GM19043 (cell line): ENCODE data around the gene CFAP157.
A peak's percentile ranks its signal among the peaks of the same experiment; 100 is the strongest.

Experiments used
- ATAC-seq: cut with Tn5 transposase; IDR thresholded peaks from one replicate; pipeline ENCODE4 v1.9.1; 2021; ENCODE audit warnings: low read depth; ENCODE audit not compliant: unreplicated experiment

CFAP157 gene

DNA sequence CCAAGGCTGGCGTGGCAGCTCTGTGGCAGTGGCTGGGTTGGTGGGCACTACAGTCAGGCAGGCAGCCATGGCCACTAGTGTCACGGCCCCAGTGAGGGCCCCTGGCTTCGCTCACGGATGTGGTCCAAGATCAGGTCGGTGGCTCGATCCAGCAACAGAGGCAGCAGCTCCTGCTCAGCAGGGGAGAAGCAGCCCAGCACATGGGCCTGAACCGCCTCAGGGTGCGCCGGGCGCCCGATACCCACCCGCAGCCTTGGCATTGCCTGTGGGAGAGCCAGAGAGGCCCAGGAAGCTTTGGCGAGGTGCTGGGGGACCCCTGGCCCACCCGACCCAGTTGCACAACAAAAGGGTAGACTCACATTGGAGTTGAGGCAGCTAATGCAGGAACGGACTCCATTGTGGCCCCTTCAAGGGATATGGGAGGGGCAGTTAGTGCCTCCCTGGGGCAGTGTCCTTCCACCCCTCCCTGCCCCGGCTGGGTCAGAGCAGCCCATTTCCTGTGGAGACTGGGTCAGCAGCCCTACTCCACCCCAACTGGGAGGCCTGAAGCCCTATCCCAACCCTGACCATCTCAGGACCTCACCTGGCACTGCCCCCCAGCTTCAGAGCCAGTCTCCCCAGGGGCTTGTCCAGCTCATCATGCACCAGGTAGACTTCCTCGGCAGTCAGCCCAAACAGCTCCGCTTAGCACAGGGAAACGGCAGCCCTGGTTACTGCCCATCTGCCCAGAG lies 7.4 kb downstream of the CFAP157 start:
- ATAC-seq = no peak

DNA sequence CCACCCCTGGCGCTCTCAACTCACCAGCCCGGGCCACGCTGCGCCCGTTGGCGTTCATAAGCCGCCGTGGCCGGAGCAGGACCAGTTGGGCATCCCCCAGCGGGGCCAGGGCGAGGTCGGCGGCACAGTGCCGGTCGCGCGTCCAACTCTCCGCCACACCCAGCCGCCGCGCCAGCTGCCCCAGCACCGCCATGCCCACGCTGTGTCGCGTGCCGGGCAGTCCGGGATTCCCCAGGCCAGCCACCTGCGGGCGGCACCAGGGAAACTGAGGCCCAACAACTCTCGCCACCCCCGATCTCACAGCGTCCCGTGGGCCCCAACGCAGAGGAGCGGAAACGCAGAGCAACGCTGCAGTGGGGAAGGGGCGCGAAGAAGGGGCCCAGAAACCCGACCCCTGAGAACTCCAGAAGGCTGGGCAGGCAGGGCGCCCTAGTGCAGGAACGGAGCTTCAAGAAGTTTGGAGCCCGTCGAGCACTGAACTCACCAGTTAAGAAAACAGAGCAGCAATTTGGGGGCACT lies 8.2 kb downstream of the CFAP157 start:
- no peak for ATAC-seq

DNA sequence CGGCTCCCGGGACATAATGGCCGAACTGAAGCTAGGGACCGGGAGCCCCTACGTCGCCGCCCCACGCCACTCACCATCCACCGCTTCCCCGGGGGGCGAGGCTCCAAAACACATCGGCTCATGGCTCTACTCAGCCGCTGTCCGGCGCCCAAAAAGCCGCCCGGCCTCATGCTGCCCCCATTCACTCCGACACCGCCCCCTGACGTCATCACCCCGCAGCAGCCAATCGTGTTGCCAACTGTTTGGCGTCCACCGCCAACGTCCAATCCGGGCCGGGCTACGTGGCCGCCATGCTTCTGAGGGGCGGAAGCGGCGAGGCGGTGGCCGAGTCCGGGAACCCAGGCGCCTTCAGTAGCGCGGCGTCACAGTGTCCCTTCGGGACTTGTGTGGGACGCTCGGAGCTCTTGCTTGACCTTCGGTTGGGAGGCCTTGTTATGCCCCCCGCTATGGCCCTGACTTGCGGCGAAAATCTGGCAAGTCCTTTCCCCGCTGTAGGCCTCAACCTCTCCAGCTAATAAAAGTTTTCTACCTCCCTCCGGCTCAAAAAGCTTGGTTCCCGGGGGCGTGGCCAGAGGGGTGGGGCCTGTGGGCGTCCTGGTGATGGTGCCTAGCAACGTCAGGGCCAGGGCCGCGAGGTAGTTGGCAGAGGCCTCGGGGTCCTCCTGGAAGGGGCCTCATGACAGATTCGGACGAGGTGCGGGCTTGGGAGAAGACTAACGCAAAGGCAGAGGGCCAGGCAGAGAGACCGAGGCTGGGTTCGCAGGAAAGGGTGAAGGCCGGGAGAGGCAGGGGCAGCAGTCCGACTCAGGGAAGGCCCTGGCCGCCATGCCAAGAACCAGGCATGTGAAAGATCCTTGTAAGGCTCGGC lies 8.9 kb downstream of the CFAP157 start, which contains the start of the genes PTRH1 and TTC16:
Gene PTRH1, minus strand, starts transcription at position 194 of the 868 bp plus-strand sequence. Its CDS starts 24 bp downstream, at position 170.
Gene TTC16, plus strand, starts transcription at position 610 of the 868 bp plus-strand sequence. Its CDS starts 67 bp downstream, at position 677.
- peak; percentile 95 for ATAC-seq

DNA sequence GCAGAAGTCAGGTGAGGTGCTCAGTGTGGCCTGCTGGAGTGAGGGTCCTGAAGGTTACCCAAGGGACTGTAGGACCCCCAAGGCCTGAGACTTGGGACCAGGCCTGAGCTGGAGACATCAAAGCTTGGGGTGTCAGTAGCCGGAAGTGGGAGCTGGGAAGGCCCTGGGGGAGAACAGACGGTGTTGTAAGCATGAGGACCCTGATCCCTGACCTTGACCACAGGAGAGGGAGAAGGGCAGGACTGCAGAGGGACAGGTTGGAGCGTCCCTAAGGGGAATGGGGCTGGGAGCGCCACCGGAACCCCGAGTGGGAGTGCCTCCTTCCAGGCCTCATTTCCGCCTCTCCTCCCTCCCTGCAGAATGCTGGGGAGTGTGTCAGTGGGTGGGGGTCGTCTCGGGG lies 9.6 kb downstream of the CFAP157 start:
- ATAC-seq = no peak

DNA sequence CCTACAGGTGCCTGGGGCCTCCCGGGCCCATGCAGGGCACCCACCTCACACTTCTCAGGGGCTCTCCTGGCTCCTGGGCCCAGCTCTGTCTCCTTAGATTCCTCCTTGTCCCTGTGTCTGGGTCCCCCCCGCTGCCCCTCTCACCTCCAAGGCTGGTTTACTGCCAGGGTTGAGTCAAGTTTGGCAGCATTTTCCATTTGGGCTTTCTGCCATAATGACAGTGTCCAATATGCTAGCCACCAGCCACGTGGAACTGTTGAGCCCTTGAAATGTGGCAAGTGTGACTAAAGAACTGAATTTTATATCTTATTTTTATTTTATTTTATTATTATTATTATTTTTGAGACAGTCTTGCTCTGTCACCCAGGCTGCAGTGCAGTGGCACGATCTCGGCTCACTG lies 11.0 kb downstream of the CFAP157 start:
- ATAC-seq = no peak

DNA sequence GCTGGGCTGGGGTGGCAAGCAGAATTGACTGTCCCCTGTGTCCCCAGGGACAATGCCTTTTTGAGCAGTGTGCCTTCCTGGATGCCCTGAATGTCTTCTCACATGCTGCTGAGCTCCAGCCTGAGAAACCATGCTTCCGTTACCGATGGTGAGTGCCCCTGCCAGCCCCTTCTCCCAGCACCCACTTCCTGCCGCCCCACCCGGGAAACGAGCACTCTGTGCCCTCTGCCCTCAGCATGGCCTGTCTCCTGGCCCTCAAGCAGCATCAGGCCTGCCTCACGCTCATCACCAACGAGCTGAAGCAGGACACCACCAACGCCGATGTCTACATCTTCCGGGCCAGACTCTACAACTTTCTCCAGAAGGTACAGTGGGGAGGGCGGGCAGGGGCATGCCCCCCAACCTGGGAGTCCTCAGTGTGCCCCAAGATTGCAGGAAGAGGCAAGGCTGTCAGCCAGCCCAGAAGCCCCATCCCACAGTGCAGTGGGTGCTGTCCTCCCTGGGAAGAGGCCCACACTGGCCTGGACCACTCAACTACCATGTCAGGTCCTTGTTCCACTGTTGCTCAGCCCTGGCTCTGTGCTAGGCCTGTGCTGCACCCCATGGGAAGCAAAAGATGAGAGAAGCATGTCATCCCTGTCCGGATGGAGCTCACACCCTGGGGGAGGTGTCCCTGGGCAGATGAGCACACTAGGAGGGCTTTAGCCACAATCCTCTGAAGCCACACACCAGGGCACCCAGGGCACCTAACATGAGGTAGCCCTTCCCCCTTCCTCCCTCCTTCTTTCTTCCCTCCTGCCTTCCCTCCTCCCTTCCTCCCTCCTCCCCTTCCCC lies 13.5 kb downstream of the CFAP157 start:
- no peak for ATAC-seq

DNA sequence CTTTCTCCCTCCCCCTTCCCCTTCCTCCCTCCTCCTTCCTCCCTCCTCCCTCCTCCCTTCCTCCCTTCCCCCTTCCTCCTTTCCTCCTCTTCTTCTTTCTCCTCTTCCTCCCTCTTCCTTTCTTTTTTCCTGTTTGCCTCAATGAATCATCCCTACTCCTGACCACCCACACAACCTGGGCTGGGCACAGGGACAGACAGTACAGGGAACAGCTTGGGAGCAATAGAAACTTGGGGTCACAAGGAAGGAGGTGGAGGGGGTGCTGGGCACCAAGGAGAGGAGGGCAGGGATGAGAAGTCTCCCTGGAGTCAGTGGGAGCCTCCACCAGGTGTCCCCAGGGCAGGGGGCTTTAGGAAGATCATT lies 14.1 kb downstream of the CFAP157 start:
- ATAC-seq = no peak

DNA sequence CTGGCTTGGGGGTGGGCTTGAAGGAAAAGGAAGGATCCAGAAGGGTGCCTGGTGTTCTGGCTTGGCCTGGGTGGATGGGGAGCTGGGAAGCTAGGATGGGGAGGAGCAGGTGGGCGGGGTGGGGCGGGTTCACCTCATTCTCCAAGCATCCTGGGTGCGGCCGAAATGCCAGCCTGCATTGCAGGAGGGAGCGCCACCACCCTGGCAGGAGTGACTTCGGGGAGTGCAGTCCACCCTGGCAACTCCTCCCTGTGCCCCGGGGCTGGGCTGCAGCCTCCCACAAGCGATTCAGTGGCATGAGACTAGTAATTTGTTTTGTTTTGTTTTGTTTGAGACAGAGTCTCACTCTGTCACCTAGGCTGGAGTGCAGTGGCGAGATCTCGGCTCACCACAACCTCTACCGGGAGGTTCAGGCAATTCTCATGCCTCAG lies 14.6 kb downstream of the CFAP157 start:
- no peak for ATAC-seq

DNA sequence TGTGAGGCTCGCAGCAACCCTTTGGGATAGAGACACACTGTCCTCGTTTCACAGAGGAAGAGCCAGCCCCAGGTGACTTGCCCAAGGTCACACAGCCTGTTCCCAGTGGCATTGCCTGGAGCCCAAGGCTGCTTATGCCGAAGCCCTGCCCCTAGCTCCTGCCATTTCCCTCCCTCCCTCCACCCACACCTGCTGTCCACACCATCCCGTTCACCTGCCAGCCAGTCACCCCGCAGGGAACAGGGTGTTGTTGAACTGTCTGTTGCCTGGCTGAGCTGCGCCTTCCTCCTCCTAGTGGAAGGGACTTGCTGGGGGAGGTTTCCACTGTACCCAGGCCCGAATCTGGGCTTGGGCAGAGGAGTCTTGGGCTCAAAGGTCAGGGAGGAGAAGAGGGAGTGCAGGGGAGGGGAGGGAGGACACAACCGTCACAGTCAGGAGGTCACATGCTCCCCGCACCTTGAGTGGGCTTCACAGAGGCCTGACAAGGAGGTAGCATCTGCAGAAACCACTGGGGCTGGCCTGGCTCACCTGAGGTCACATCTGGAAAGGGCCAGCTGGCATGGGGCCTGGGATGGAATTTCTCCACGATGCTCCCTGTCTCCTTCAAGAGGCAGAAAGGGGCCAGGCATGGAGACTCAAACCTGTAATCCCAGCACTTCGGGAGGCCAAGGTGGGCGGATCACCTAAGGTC lies 15.4 kb downstream of the CFAP157 start:
- no peak for ATAC-seq

DNA sequence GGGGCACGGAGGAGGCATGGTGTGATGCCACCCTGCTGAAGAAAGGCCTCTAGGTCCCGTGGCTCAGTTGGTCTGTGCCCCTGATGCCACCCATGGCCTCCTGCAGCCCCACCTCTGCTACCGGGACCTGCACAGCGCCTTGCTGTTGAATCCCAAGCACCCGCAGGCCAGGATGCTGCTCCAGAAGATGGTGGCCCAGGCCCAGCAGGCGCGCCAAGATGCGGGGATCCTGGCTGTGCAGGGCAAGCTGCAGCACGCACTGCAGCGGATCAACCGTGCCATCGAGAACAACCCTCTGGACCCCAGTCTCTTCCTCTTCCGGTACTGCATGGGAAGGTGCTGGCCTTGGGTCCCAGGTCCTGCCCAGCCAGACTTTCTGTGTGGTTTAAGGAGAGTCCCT lies 16.2 kb downstream of the CFAP157 start:
- ATAC-seq = no peak

DNA sequence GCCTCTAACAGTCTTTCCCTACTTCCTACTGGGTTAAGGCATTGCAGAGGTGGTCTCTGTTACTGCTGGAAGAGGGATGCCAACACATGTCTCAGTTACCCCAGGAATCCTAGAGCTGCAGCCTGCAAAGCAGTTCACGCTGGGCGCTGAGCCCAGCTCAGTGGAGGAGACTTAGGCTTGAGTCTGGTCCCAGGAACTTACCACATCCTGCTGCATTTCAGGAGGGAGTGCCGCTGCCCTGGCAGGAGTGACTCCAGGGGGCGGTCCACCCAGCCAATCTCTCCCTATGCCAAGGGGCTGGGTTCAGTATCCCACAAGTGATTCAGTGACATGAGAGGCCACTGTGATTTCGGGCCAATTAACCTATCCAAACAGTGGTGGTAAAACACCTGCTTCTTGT lies 16.7 kb downstream of the CFAP157 start:
- ATAC-seq = no peak

DNA sequence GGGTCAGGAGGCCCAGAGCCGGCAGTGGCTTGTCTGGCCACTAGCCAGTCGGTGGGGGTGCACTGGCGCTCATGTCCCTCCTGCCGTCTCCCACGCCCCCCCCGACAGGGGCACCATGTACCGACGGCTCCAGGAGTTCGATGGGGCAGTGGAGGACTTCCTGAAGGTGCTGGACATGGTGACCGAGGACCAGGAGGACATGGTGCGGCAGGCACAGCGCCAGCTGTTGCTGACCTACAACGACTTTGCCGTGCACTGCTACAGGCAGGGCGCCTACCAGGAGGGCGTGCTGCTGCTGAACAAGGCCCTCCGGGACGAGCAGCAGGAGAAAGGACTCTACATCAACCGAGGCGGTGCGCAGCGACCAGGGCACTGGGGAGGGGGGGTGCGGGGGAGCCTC lies 17.2 kb downstream of the CFAP157 start:
- no peak for ATAC-seq

DNA sequence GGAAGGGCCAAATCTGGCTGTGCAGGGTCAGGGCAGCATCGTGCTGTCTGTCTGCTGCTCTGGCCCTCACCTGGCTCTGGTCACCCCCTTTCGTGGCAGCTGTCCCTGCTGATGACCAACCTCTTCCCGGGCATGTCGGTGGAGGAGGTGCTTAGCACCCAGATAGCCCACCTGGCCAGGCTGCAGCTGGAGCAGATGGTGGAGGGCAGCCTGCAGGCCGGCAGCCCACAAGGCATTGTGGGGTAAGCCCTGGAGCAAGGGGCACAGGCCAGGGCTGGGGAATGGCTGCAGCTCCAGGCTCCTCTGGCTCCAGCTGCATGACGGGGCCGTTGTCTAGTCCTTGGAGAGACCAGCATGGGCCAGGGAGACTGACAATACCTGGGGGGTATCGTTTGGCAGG lies 20.1 kb downstream of the CFAP157 start:
- no peak for ATAC-seq

DNA sequence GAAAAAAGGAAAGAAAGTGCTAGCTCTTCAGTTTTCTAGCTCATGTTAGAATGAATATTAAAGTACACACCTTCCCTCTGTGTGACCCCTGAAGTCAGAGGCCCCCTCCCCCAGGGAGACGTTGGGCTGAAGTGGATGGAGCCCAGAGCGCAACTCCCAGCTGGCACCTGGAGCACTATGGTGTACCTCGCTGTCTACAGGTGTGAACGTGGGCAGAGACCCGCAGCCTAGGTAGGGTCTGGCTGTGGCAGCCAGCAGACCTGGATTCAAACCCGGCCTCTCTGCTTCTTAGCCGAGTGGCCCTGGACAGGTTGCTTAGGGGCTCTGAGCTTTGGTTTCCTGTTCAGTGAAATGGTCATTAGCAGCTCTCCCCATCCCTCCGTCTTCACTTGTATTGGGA lies 22.0 kb downstream of the CFAP157 start:
- no peak for ATAC-seq

DNA sequence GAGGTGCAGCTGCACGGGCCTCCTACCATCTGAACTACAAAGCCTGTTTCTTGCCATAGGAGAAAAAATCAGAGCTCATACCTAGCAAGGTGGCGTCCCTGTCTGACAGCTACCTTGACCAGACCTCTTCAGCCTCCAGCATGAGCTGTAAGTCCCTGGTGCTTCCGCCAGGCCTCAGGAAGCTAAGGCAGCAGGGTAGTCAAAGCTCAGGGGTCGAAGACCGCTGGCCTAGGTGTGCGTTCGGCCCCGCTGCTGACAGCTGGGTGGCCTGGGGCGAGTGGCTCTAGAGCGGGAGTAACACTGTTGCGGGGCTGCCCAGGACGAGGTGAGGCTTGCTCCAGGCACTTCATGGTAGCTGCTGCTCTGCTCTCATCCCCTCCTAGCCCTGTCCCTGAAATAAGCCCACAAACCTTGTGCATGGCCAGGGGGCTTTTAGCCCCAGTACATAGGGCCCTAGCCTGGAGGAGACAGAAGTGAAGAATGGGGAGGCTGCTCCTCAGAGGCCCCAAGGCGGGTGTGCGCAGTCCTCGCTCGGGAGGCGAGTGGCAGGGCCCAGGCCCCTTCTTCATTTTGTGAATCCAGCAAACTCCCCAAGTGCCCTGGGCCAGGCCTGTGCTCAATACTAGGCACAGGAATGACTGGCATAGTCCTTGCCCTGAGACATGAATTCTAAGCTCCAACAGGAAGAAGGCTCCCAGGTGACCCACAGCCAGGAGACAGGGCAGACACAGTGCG lies 22.9 kb downstream of the CFAP157 start:
- no peak for ATAC-seq

DNA sequence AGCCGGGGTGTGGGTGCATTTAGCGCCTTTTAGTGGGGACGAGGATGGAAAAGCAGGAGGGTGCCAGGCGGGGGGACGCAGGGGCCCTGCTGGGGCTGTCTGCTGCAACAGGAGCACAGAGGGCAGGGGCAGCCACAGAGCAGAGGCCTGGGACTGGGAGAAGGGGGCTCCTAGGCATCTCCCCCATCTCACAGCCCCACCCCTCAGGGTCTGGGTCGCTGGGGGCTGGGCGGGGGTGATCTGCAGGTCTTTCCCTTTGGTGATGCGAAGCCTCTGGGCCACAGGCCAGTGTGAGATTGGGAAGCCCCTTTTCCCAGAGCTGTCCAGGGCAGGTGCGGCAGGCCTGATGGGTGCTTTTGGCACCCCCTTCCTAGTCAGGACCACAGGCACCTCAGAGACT lies 23.5 kb downstream of the CFAP157 start:
- no peak for ATAC-seq

DNA sequence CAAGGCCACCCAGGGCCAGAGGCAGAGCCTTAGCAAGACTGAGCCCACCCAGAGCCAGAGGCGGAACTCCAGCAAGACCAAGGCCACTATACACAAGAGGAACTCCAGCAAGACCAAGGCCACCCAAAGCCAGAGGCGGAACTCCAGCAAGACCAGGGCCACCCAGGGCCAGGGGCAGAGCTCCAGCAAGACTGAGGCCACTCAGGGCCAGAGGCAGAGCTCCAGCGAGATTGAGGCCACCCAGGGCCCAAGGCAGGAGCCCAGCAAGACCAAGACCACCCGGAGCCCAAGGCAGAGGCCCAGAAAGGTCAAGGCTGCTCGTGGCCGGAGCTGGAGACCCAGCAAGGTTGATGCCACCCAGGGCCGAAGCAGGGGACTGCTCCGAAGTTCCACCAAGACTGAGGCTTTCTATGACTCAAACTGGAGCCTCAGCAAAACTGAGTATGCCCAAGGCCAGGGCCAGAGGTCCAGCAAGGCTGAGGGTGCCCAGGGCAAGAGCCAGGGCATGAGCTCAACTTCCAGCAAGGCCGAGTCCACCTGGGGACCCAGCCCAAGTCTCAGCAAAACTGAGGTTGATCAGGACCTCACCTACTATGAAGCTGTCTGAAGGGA lies 24.1 kb downstream of the CFAP157 start:
- ATAC-seq = no peak

DNA sequence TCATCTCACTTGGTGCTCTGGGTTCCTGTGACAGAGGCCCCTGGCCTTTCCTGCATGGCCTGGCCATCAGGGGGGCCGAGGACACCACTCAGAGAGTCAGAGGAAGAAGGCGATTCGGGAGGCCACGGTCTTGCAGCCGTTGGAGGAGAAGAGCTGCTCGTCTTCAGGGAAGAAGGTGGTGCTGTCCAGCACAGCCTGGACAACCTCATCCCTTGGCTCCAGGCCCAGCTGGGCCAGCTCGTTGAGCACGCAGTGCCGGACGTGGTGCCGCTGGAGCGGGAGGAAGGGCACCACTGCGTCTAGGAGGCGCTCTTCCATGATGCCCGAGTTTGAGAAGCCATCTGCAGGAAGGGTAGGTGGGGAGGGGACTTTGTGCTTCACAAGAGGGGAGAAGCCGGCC lies 25.1 kb downstream of the CFAP157 start:
- ATAC-seq = no peak

DNA sequence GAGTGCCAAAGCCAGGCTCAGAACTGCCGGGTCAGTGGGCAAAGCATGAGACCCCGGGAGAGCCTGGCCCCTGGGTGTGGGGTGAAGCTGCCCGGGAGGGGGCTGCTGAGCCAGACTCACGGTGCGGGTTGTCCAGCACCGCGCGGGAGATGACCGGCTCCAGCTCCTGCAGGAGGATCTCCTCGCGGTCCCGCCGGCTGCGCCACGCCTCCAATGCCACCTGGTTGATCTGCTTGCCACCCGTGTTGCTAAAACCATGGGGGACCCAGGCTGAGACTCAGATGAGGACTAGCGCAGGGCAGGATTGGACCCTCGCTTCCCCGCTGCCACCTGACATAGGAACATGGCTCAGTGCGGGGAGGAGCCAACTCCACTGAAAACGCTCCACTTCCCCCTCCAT lies 25.7 kb downstream of the CFAP157 start:
- no peak for ATAC-seq
